ENCODE measurements around the gene GJC2. TPM values are rescaled to one million over a fixed set of nuclear protein-coding genes. Genes with fewer than 3 reads are reported as not detected.

Gene GJC2
- total and polyA plus RNA-seq, 2 donors (not counting 3 experiments of a cell fraction or from before 2014, with no cell fraction given): 0.58 to 1.2 TPM

DNA sequence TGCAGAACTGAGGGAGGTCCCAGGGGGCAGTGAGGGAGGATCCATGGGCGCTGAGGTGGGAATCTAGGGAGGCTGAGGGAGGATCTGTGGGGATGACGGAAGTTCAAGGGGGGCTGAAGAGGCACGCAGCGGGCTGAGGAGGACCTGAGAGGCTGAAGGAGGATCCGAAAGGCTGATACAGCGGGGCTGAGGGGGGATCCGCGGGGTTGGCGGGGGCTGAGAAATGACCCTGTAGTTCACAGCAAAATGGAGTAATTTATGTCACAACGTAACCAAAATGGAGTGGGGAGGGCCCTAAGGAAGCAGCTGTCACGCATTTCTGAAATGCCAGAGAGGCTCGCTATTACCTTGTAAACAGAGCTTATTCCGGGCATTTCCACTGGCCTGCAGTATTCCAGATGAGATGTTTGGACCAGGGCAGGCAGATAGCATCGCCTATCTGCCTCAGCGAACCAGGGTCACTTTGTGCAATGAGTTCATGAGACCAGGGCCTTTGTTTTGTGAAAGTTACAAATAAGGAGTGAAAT, 39.7 kb upstream of the GJC2 start:
- Histone ChIP-seq H3K9ac (replicated peaks; ENCODE audit: extremely low read depth, insufficient read depth, low read length) (peak overlapping the region; percentile 67), H4K20me1 (replicated peaks; ENCODE audit: control insufficient read depth, extremely low read depth, insufficient read depth, low read length) (no peaks in the 10 kb centered on the region), H3K27ac (ENCODE audit: insufficient read depth, low read depth, low read length) (peak overlapping the region; percentile 32), H3K9me1 (replicated peaks; ENCODE audit: control insufficient read depth, extremely low read depth, insufficient read depth, low read length) (no peaks in the 10 kb centered on the region), H3K79me2 (ENCODE audit: control insufficient read depth, insufficient read depth, low read length) (peaks cover 13% of the 10 kb centered on the region), H3K4me2 (ENCODE audit: insufficient read depth, low read length) (peak overlapping the region; percentile 59), H3K9me3 (replicated peaks; ENCODE audit: control insufficient read depth, insufficient read depth, low read length) (no peaks in the 10 kb centered on the region), H3K4me3 (replicated peaks in 1 of 3; ENCODE audit: insufficient read depth in 1 of 3, low read depth in 1 of 3, low read length in 3 of 3) (peak overlapping the region; percentile 26 to 92 (median 54)), H3K36me3 (ENCODE audit: control insufficient read depth in 2 of 2, extremely low read depth in 1 of 2, insufficient read depth in 2 of 2, low read length in 2 of 2) (peaks cover 0 to 8% of the 10 kb centered on the region in 2 experiments), H2AFZ (ENCODE audit: low read depth, low read length) (peak overlapping the region; percentile 57), H3K4me1 (ENCODE audit: control insufficient read depth, extremely low read depth, insufficient read depth, low read length) (peaks cover 13% of the 10 kb centered on the region), H3K27me3 (ENCODE audit: control insufficient read depth in 2 of 2, insufficient read depth in 2 of 2, low read length in 2 of 2) (no peaks in the 10 kb centered on the region)
- FAIRE-seq (peak; percentile 49), DNase-seq (ENCODE audit: low read depth, low spot score) (peak; percentile 48)
- BruUV-seq (replicated peaks): no TSS peak
- CTCF ChIA-PET: interaction anchor here (1.2 to 2.1 kb wide), 5 partner anchors 21 to 111 kb away, joined by 3 to 16 read pairs (median 9); partner anchors contain the start of gene IBA57
- intact Hi-C loops (cut with micrococcal nuclease): loop anchor here (1.0 to 5.0 kb wide), 4 partner anchors 25 to 347 kb away; partner anchors contain the start of genes GUK1 and IBA57
- dilution Hi-C loops (cut with MboI; ENCODE audit: extremely low pct_ligation_motif_present, low sequenced_read_pairs): no loop called here
- no peak for TF ChIP-seq MYC (IDR thresholded peaks at IDR 0.05; ENCODE audit: low read depth, low read length)
- TF ChIP-seq MAX (IDR thresholded peaks at IDR 0.05; ENCODE audit: insufficient read depth, insufficient read length): no peak
- no peak for TF ChIP-seq JUN (IDR thresholded peaks at IDR 0.05; ENCODE audit: borderline replicate concordance, insufficient read depth, insufficient read length, low read depth)
- POLR2A ChIA-PET: interaction anchor here (0.7 kb wide), 1 partner anchor 349 kb away, joined by 3 read pairs; no protein-coding TSS in a partner anchor

- Histone ChIP-seq H3K4me3 (replicated peaks in 1 of 3; ENCODE audit: insufficient read depth in 1 of 3, low read depth in 1 of 3, low read length in 3 of 3) (no peak overlapping the region), H3K27ac (ENCODE audit: insufficient read depth, low read depth, low read length) (no peak overlapping the region), H3K9ac (replicated peaks; ENCODE audit: extremely low read depth, insufficient read depth, low read length) (no peak overlapping the region), H3K9me3 (replicated peaks; ENCODE audit: control insufficient read depth, insufficient read depth, low read length) (no peaks in the 10 kb centered on the region), H3K9me1 (replicated peaks; ENCODE audit: control insufficient read depth, extremely low read depth, insufficient read depth, low read length) (no peaks in the 10 kb centered on the region), H2AFZ (ENCODE audit: low read depth, low read length) (no peak overlapping the region), H3K27me3 (ENCODE audit: control insufficient read depth in 2 of 2, insufficient read depth in 2 of 2, low read length in 2 of 2) (no peaks in the 10 kb centered on the region), H4K20me1 (replicated peaks; ENCODE audit: control insufficient read depth, extremely low read depth, insufficient read depth, low read length) (no peaks in the 10 kb centered on the region), H3K4me2 (ENCODE audit: insufficient read depth, low read length) (no peak overlapping the region), H3K79me2 (ENCODE audit: control insufficient read depth, insufficient read depth, low read length) (peaks cover 13% of the 10 kb centered on the region), H3K4me1 (ENCODE audit: control insufficient read depth, extremely low read depth, insufficient read depth, low read length) (peaks cover 13% of the 10 kb centered on the region), H3K36me3 (ENCODE audit: control insufficient read depth in 2 of 2, extremely low read depth in 1 of 2, insufficient read depth in 2 of 2, low read length in 2 of 2) (peaks cover 0 to 8% of the 10 kb centered on the region in 2 experiments)
- DNase-seq (ENCODE audit: low read depth, low spot score) (no peak), FAIRE-seq (no peak)
- no peak for TF ChIP-seq MYC (IDR thresholded peaks at IDR 0.05; ENCODE audit: low read depth, low read length)
- TF ChIP-seq MAX (IDR thresholded peaks at IDR 0.05; ENCODE audit: insufficient read depth, insufficient read length): no peak
- TF ChIP-seq POLR2AphosphoS5 (IDR thresholded peaks at IDR 0.05; ENCODE audit: insufficient read depth, low read depth, low read length): no peak
- TF ChIP-seq, protein P1, sequence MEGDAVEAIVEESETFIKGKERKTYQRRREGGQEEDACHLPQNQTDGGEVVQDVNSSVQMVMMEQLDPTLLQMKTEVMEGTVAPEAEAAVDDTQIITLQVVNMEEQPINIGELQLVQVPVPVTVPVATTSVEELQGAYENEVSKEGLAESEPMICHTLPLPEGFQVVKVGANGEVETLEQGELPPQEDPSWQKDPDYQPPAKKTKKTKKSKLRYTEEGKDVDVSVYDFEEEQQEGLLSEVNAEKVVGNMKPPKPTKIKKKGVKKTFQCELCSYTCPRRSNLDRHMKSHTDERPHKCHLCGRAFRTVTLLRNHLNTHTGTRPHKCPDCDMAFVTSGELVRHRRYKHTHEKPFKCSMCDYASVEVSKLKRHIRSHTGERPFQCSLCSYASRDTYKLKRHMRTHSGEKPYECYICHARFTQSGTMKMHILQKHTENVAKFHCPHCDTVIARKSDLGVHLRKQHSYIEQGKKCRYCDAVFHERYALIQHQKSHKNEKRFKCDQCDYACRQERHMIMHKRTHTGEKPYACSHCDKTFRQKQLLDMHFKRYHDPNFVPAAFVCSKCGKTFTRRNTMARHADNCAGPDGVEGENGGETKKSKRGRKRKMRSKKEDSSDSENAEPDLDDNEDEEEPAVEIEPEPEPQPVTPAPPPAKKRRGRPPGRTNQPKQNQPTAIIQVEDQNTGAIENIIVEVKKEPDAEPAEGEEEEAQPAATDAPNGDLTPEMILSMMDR (IDR thresholded peaks at IDR 0.05; ENCODE audit: extremely low read depth in 1 of 2, insufficient read depth in 1 of 2, low read depth in 1 of 2, low read length in 2 of 2): no peak
- no peak for TF ChIP-seq JUN (IDR thresholded peaks at IDR 0.05; ENCODE audit: borderline replicate concordance, insufficient read depth, insufficient read length, low read depth)
- TF ChIP-seq POLR2A (IDR thresholded peaks at IDR 0.05; ENCODE audit: low read depth, low read length): no peak
- no peak for TF ChIP-seq EZH2 (IDR thresholded peaks at IDR 0.05; ENCODE audit: borderline replicate concordance, low read depth, low read length, severe bottlenecking)
- no peak for TF ChIP-seq FOS (IDR thresholded peaks at IDR 0.05; ENCODE audit: borderline replicate concordance, insufficient read depth, low read length)
- ChIA-PET CTCF (interaction anchor here (1.2 to 2.1 kb wide), 3 partner anchors 20 to 111 kb away, joined by 9 to 16 read pairs (median 10); no protein-coding TSS in a partner anchor), POLR2A (no interaction called here)
- intact Hi-C loops (cut with micrococcal nuclease): no loop called here
- dilution Hi-C loops (cut with MboI; ENCODE audit: extremely low pct_ligation_motif_present, low sequenced_read_pairs): no loop called here
- BruUV-seq (replicated peaks): TSS peak; percentile 57
These were observed 39.2 kb upstream of the GJC2 start for GRCh38 chr1:228110556-228110955.

All from endothelial cell of umbilical vein (primary cell).